HUES6 (cell line): ENCODE results near the gene SLAMF8.

Experiments
- H3K27ac ChIP-seq: 2 replicates; pipeline ENCODE4 v1.7.0; 2013; ENCODE audit warnings: low read depth, mild to moderate bottlenecking, low read length, inconsistent platforms
- H3K27me3 ChIP-seq: 2 replicates; pipeline ENCODE4 v1.6.1; 2013; ENCODE audit warnings: low read length; ENCODE audit not compliant: control insufficient read depth, insufficient read depth
- H3K36me3 ChIP-seq: 2 replicates; pipeline ENCODE4 v1.6.1; 2013; ENCODE audit warnings: low read length; ENCODE audit not compliant: control insufficient read depth, insufficient read depth
- H3K4me1 ChIP-seq: 2 replicates; pipeline ENCODE4 v1.6.1; 2013; ENCODE audit warnings: low read length; ENCODE audit not compliant: control insufficient read depth, insufficient read depth
- H3K4me3 ChIP-seq: 2 replicates; pipeline ENCODE4 v1.5.1; 2013; ENCODE audit warnings: low read depth, low read length
- H3K9ac ChIP-seq: one replicate; pipeline ENCODE4 v1.6.1; 2013; ENCODE audit warnings: mild to moderate bottlenecking, low read length
- H3K9me3 ChIP-seq: 2 replicates; pipeline ENCODE4 v1.6.1; 2013; ENCODE audit warnings: low read depth, low read length; ENCODE audit not compliant: control insufficient read depth, insufficient read depth

SLAMF8 gene

DNA sequence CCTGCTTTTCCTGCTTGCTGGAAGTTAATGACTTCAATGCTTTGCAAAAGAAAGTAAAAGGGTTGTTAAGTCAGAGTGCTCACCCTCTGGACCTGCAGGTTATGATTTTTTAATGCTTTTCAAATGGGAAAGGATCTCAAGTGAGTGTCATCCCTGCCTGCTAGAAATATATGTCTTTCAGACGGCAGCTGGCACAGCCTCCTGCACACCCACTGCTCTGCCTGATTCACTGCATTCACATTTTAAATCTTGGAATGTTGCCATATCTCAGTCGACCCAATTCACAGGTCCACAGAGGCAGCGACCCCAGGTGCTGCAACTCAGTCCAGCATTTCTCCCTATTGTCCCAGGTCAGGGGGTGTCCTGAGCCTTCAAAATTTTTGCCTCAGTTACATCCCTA is 35.2 kb upstream of the SLAMF8 start:
- Histone ChIP-seq H3K36me3 (no peaks in the 10 kb centered on the region), H3K4me1 (no peaks in the 10 kb centered on the region), H3K27ac (no peak overlapping the region), H3K9me3 (no peaks in the 10 kb centered on the region), H3K27me3 (peaks cover 9% of the 10 kb centered on the region; the same call in 1 of the 2 replicates), H3K4me3 (no peak overlapping the region), H3K9ac (peak overlapping the region; percentile 16)

DNA sequence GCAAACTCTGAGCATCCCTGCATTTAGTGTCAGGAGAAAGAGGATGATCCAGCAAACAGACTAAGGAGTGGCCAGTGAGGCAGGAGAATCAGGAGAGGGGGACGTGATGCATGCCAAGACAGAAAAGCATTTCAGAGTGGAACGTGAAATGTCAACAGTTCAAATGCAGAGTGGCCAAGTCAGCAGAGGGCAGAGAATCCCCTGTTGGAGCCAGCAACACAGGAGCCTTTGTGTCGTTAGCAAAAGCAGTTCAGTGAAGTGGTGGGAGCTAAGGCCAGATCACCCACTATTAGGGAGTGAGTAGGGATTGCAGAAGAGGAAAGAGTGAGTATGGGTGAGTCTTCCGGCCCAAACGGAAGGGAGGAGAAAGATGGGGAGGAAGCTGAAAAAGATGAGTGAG is 31.1 kb upstream of the SLAMF8 start:
- H3K27me3 ChIP-seq, result peaks cover 21% of the 10 kb centered on the region; the same call in 1 of the 2 replicates

DNA sequence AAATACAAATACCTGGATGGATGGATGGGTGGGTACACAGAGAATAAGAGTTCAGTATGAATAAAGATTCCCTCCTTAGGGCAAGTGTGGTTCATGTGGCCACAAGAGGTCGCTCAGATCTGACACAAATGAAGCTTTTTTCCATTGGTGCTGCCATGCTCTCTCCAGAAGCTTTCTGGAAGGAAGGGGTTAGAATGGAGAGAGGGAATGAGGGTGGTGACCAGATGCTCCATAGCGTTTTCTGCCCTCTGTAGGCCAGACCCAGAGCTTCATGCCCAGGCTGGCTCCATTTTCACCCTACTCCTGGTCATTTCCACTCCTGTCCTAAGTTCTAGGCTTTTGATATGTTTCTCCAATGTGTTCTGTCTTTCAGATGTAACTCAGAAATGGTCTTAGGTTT is 27.8 kb upstream of the SLAMF8 start:
- no peaks in the 10 kb centered on the region for H3K36me3 ChIP-seq
- no peaks in the 10 kb centered on the region for H3K4me1 ChIP-seq
- H3K9ac ChIP-seq, result no peak overlapping the region
- no peaks in the 10 kb centered on the region for H3K9me3 ChIP-seq
- no peak overlapping the region for H3K27ac ChIP-seq
- no peak overlapping the region for H3K4me3 ChIP-seq
- peaks cover 21% of the 10 kb centered on the region; the same call in 1 of the 2 replicates for H3K27me3 ChIP-seq

More for the DNA sequence above, 31.1 kb upstream of the SLAMF8 start:
- no peaks in the 10 kb centered on the region for H3K4me1 ChIP-seq
- no peak overlapping the region for H3K4me3 ChIP-seq
- H3K27ac ChIP-seq, result no peak overlapping the region
- H3K9me3 ChIP-seq, result no peaks in the 10 kb centered on the region
- H3K36me3 ChIP-seq, result no peaks in the 10 kb centered on the region
- no peak overlapping the region for H3K9ac ChIP-seq

DNA sequence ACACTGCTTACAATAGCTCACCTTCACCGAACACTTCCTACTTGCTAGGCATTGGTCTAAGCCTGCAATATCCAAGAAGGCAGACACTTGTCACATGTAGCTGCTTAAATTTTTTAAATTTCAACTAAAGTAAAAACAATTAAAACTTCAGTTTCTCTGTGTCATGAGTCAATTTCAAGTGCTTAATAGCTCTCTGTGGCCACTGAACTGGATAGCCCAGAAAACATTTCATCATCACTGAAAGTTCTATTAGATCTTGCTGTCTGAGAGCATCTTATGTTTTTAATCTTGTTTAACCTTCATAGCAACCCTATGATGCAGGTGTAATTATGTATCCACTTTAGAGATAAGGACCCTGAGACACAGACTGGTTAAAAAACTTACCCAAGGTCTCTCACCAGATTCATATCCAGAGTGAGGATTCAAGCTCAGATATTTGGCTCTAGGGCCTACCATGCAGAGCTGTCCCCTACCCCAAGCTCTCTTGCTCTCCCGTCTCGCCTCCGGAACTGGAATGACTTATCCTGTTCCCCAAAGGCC is 27.2 kb upstream of the SLAMF8 start:
- H3K4me3 ChIP-seq, result no peak overlapping the region
- H3K36me3 ChIP-seq, result no peaks in the 10 kb centered on the region
- H3K4me1 ChIP-seq, result no peaks in the 10 kb centered on the region
- H3K27ac ChIP-seq, result no peak overlapping the region
- H3K27me3 ChIP-seq, result peaks cover 21% of the 10 kb centered on the region; the same call in 1 of the 2 replicates
- no peak overlapping the region for H3K9ac ChIP-seq
- no peaks in the 10 kb centered on the region for H3K9me3 ChIP-seq

DNA sequence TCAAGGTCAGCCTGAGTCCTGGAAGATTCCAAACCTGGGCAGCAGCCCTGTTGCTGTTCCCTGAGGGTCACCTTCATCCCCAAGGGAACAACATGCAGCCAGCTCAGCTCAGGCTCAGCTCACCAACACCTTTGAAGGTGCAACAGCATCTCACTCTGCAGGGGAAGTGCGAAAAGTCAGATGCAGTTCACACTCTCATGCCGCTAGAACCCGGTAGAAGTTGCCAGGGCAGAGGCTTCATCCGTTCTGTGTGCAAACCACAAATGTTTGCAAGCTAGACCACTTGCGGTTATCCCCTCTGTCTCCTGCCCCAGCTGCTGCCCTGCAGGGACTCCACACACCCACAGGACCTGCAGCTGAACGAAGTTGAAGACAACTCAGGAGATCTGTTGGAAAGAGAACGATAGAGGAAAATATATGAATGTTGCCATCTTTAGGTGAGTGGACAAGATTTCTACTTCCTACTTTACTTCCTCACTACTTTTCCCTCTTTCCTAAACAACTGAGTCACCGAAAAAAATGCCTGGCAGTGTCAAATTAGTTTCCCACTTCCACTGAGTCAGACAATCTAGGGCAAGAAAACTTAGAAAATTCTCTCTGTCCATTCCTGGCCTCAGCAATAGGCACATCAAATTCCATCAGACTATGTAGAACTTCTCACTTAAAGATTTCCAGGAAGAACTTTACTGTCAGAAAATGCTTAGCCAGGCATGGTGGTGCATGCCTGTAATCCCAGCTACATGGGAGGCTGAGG is 26.3 kb upstream of the SLAMF8 start:
- no peak overlapping the region for H3K4me3 ChIP-seq
- H3K27me3 ChIP-seq, result peaks cover 19% of the 10 kb centered on the region; the same call in 1 of the 2 replicates
- no peak overlapping the region for H3K27ac ChIP-seq
- no peaks in the 10 kb centered on the region for H3K4me1 ChIP-seq
- no peaks in the 10 kb centered on the region for H3K9me3 ChIP-seq
- no peak overlapping the region for H3K9ac ChIP-seq
- H3K36me3 ChIP-seq, result no peaks in the 10 kb centered on the region

DNA sequence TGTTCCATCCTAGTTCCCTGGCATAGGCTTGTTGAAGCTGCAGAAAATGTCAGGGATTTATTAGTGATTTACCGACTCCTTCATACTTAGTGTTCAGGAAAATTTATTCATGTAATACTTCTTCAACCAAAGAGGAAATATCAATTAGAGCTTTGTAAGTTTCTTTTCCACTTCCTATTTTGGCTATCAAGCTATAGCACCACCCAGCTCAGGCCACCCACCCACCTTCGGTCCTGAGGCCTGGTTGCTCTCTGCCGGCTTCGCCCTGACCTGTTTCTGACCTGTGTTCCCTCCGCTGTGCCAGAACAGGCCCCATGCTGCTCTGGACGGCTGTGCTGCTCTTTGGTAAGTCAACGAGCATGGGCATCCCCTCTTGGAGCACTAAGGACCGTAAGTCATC is 24.6 kb upstream of the SLAMF8 start, which contains the start of gene FCRL6:
TSS of gene FCRL6 (plus strand) at position 250 of the 400 bp plus-strand sequence. CDS start at position 315, 65 bp downstream.
- H3K4me3 ChIP-seq, result no peak within 1 kb of the TSS
- H3K27me3 ChIP-seq, result peaks cover 12% of the 10 kb centered on the region; the same call in 1 of the 2 replicates
- no peak within 1 kb of the TSS for H3K27ac ChIP-seq
- no peak within 1 kb of the TSS for H3K9ac ChIP-seq
- no peaks in the 10 kb centered on the region for H3K4me1 ChIP-seq
- no peaks in the 10 kb centered on the region for H3K36me3 ChIP-seq
- no peaks in the 10 kb centered on the region for H3K9me3 ChIP-seq

DNA sequence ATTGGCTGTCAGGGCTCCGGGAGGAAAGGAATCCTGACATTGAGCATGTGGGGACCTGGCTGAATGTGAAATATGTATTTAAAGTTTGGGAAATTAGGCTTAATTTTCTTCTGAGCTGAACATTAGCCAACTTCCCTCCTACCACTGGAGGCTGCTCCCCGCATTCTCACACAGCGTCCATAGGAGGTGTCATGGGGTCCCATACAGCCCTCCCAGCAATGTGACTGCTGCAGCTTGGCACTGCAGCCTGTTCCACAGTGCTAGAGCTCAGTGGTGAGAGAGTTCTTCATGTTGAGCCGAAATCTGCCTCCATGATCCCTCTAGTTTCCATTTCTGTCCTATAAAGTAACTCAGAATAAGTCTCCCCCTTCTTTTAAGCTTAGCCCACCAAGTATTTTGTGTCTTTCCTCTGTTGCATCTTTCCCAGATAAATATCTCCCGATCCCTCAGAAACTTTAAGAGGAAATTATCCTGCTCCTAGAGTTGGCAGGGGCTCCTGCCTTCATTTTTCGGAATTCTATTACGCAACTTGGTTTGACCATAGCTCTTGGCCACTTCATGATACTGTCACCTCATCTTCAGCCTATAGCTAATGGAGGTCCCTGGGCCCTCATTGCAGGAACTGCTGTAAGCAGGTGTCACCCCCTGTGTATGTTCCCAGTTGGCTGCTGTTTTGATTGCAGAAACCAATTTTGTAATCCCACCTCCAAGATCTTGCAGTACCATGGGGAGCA is 22.6 kb upstream of the SLAMF8 start:
- Histone ChIP-seq H3K27ac (no peak overlapping the region), H3K4me3 (no peak overlapping the region), H3K9me3 (no peaks in the 10 kb centered on the region), H3K9ac (no peak overlapping the region), H3K4me1 (no peaks in the 10 kb centered on the region), H3K36me3 (no peaks in the 10 kb centered on the region), H3K27me3 (peaks cover 6% of the 10 kb centered on the region; the same call in 1 of the 2 replicates)

DNA sequence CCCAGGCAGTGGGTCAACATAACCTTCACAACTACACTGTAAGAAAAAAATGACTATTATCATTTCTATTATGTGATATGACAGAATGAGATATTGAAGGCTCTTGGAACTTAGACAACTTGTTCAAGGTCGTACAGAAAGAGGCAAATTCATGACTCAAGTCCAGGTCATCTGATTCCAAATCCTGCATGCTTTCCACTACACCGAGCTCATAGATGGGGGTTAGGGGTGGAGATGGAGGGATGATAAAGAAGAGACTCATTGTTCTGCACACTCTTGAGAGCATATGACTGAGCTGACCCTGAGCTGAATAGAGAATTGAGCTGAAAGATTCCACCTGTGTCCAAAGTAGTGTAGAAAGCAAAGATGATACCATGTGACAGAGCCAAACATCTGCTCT is 21.7 kb upstream of the SLAMF8 start:
- Histone ChIP-seq H3K27me3 (peaks cover 6% of the 10 kb centered on the region; the same call in 1 of the 2 replicates), H3K9ac (no peak overlapping the region), H3K4me3 (no peak overlapping the region), H3K36me3 (no peaks in the 10 kb centered on the region), H3K9me3 (no peaks in the 10 kb centered on the region), H3K27ac (no peak overlapping the region), H3K4me1 (no peaks in the 10 kb centered on the region)

DNA sequence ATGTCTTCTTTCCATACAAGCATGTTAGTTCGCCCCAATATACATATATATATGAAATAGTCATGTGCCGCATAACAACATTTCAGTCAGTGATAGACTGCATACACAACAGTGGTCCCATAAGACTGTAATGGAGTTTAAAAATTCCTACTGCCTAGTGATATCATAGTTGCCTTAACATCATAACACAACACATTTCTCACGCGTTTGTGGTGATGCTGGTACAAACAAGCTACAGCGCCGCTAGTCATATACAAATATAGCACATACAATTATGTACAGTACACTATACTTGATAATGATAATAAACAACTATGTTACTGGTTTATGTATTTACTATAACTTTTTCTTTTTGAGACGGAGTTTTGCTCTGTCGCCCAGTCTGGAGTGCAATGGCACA is 10.7 kb upstream of the SLAMF8 start:
- Histone ChIP-seq H3K9ac (no peak overlapping the region), H3K27me3 (peaks cover 16% of the 10 kb centered on the region; the same call in 1 of the 2 replicates), H3K4me1 (no peaks in the 10 kb centered on the region), H3K36me3 (no peaks in the 10 kb centered on the region), H3K9me3 (no peaks in the 10 kb centered on the region), H3K27ac (no peak overlapping the region), H3K4me3 (no peak overlapping the region)

DNA sequence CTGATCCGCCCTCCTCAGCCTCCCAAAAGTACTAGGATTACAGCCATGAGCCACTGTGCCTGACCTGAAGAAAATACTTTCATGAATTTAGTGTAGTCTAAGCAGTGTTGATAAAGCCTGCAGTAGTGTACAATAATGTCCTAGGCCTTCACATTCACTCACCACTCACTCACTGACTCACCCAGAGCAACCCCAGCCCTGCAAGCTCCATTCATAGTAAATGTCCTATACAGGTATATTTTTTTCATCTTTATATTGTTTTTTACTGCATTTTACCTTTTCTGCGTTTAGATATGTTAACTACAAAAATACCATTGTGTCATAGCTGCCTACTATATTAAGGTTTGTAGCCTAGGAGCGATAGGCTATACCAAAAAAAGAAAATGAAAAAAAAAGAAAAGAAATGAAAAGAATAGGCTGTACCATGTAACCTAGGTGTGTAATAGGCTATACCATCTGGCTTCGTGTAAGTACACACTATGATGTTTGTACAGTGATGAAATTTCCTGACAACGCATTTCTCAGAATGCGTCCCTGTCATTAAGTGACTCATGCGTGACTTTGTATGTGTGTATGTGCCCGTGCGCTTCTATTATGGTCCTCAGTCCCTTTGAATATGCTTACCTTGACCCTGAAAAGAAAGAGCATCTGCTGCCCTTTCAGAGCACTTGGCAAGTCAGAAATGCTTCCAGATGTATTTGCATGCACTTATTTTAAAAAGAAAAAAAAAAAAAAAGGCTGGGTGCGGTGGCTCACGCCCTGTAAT is 9.2 kb upstream of the SLAMF8 start:
- H3K9ac ChIP-seq, result no peak overlapping the region
- H3K4me3 ChIP-seq, result no peak overlapping the region
- H3K9me3 ChIP-seq, result no peaks in the 10 kb centered on the region
- peaks cover 21% of the 10 kb centered on the region for H3K27me3 ChIP-seq
- H3K27ac ChIP-seq, result no peak overlapping the region
- H3K4me1 ChIP-seq, result no peaks in the 10 kb centered on the region
- H3K36me3 ChIP-seq, result no peaks in the 10 kb centered on the region
